A549 treated with Mapracorat at 1 μM for 4 hours (cell line): ENCODE results near the gene GLG1. TPM values are rescaled to one million over a fixed set of nuclear protein-coding genes. Genes with fewer than 3 reads are reported as not detected.

Source experiments
- total RNA-seq: library from RNA; stranded (reverse); fragments of 200-300 nt; extraction: Qiagen RNA extraction; gene quantifications from 5 replicates; pipeline ENCODE4 v1.2.3, GENCODE V29; 2022

The GLG1 gene
- total RNA-seq, result 42.6 to 51.4 TPM (median 49.4 TPM) in 5 replicates

DNA sequence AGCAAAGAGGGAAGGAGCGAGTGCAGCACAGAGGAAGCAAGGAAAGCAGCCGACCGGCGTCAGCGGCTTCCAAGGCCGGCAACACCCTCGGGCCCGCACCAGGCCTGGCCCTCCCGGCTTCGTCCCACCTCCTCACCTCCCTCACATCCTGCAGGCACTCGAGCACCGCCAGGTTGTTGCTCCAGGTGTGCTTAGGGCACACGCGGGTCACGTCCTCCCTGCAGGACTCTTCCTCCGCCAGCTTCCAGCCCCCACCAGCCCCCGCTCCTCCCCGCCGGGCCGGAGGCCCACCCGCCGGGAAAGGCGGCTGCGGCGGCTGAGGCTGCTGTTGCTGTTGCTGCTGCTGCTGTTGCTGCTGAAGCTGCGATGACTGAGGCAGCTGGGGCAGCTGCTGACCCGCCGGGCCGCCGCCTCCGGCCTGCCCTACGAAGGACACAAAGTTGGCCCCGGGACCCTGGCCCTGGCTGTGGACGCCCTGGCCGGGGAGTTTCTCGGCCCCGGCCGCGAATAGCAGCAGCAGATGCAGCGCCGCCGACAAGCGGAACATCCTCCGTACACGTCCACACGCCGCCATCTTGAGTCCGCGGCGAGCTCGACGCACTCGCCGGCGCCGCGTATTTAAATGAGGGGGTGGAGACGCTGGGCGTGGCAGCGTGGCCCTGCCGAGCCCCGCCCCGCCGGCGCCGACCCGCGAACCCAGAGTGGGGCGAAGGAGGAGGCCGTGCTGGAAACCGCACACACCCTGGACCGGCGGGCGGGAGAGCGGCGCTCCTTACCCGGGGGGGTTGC, at the start of gene GLG1:
Gene GLG1 (minus strand): TSS at position 594 of the 789 bp plus-strand sequence. CDS start 20 bp downstream, at position 574.

DNA sequence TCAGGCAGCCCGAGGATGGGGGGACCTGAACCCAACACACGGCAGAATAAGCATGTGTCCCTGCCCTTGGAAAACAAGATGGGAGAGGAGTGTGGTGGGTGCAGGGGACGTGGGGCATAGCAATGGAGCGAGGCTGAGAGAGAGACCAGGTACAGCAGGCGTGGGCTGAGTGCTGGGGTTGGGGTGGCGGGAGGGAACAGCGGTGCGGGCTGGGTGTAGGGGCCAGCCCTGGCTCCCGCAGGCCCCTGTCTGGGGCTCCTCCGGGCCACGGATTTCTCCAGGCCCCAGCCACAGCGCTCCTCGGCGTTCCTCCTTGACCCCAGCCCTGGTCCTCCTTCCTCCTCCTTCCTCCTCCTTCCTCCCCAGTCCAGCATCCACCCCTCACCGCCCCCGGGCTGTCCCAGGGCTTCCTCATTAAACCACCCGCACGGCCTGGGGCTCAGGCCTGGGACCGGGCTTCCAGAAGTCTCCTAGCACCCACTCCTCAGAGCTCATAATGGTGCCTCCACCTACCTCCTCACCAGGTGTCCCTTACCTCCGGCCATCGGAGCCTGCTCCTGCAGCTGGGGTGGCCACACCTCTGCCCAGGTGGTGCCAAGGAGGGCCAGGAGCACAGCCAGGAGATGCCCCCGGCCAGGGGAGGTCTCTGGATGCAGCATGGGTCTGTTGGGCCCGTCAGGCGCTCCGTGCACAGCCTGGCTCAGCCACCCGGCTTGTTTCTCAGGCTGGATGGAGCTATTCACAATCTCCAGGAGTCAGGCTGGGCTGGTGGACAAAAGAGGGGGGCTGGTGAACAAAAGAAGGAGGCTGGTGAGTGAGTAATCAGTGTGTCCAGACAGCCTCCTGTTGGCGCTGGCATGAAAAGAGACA, 186.1 kb downstream of the GLG1 start, which contains the start of gene CLEC18B:
Gene CLEC18B (minus strand): TSS at position 867 of the 870 bp plus-strand sequence. CDS start 208 bp downstream, at position 659.

Other genes starting within 250 kb of the GLG1 start
- 0.46 to 0.69 TPM in 2 of 5 replicates, not detected in the others for gene NPIPB15, start 230.8 kb downstream of the GLG1 start, total RNA-seq
- gene CLEC18B, start 185.6 kb downstream of the GLG1 start, total RNA-seq, result 0.07 to 0.38 TPM (median 0.35 TPM) in 5 replicates
- gene RFWD3, start 59.8 kb upstream of the GLG1 start, total RNA-seq, result 32.6 to 42.5 TPM (median 35.6 TPM) in 5 replicates
- gene MLKL, start 93.7 kb upstream of the GLG1 start, total RNA-seq, result 31.9 to 37.6 TPM (median 36.7 TPM) in 5 replicates
- 28.5 to 33.6 TPM (median 31.6 TPM) in 5 replicates for gene FA2H, start 167.7 kb upstream of the GLG1 start, total RNA-seq